Transverse colon (tissue), 4 donors: ENCODE data around the gene GNAL.

Source experiments
- CTCF ChIP-seq, 5 experiments: fragments of 200-600 bp in 3 of 5; fragments of 450-650 bp in 2 of 5; sonication (generic) in 3 of 5; IDR thresholded peaks; 1 replicate in 2 of 5; 2 replicates in 3 of 5; pipeline ENCODE4 v1.5.1; 2016 to 2017; ENCODE audit warnings: antibody characterized with exemption in 5 of 5, inconsistent platforms in 3 of 5, mild to moderate bottlenecking in 2 of 5, moderate library complexity in 1 of 5
- EP300 ChIP-seq: sonication (generic); formaldehyde crosslinking; IDR thresholded peaks from one replicate; pipeline ENCODE4 v1.6.1; 2017; ENCODE audit warnings: antibody characterized with exemption, low read depth
- POLR2A ChIP-seq: fragments of 450-650 bp; IDR thresholded peaks from one replicate; pipeline ENCODE4 v1.6.1; 2016; ENCODE audit warnings: antibody characterized with exemption, mild to moderate bottlenecking, moderate library complexity
- POLR2AphosphoS5 ChIP-seq, 3 donors: sonication (generic); formaldehyde crosslinking; IDR thresholded peaks; one replicate each; pipeline ENCODE4 v1.6.1; 2016; ENCODE audit warnings: antibody characterized with exemption in 3 of 3

GRCh38 chr18:11884396-11885030 lies 195.4 kb downstream of the GNAL start:
- TF ChIP-seq EP300 (no peak), CTCF (IDR thresholded peaks at IDR 0.05) (no peak), POLR2AphosphoS5 (IDR thresholded peaks at IDR 0.05) (no peak), POLR2A (no peak)
